ENCODE measurements around the gene HTR3D.
"Not testable (repeated sequence)": the region's sequence is repeated elsewhere in the genome, so short reads cannot be mapped to it uniquely, and the experiment has no call there.

The HTR3D gene

DNA sequence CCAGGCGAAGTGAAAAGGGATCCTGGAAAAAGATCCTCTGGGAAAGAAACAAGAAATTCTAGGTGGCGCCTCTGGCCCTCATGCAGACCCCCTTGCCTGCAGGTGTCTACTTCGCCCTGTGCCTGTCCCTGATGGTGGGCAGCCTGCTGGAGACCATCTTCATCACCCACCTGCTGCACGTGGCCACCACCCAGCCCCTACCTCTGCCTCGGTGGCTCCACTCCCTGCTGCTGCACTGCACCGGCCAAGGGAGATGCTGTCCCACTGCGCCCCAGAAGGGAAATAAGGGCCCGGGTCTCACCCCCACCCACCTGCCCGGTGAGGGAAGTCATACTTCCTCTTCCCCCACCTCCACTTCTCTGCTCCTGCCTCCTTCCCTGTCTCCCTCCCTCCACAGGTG is 6.8 kb downstream of the HTR3D start:
- not testable (repeated sequence) for H3K4me1 Mint-ChIP-seq, H3K27ac Mint-ChIP-seq, H3K36me3 Mint-ChIP-seq, H3K9me3 Mint-ChIP-seq, H3K4me3 Mint-ChIP-seq, H3K27me3 Mint-ChIP-seq

- H3K27me3 Mint-ChIP-seq: no peaks in the 10 kb centered on the region
- no peaks in the 10 kb centered on the region for H3K36me3 Mint-ChIP-seq
- no peaks in the 10 kb centered on the region for H3K4me1 Mint-ChIP-seq
- H3K27ac Mint-ChIP-seq: no peak overlapping the region
- no peak overlapping the region for H3K4me3 Mint-ChIP-seq
- H3K9me3 Mint-ChIP-seq: no peaks in the 10 kb centered on the region
Measured at GRCh38 chr3:184039414-184039813, 7.9 kb downstream of the HTR3D start.

- H3K27ac Mint-ChIP-seq: no peak overlapping the region
- H3K4me3 Mint-ChIP-seq: no peak overlapping the region
- H3K27me3 Mint-ChIP-seq: no peaks in the 10 kb centered on the region
- H3K4me1 Mint-ChIP-seq: no peaks in the 10 kb centered on the region
- no peaks in the 10 kb centered on the region for H3K9me3 Mint-ChIP-seq
- no peaks in the 10 kb centered on the region for H3K36me3 Mint-ChIP-seq
Measured at GRCh38 chr3:184040010-184040409, 8.5 kb downstream of the HTR3D start.

DNA sequence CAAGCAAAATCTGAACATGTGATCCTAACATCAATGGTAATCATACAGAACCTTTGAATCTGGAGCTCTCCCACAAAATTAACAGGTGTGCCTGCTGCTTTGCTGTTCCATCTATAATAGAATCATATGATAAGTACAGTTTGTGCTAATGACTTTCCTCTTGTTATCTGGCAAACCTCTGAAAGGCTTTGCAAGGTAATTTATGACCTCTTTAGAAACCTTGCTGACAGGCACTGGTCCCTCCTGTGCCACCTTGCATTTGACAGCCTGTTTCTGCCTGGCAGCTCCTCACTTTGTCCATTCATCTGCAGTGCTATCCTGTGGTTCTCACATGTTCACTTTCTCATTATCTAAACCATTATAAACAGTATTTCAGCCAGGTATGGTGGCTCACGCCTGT is 11.1 kb downstream of the HTR3D start:
- Mint-ChIP-seq H3K4me3 (no peak overlapping the region), H3K36me3 (no peaks in the 10 kb centered on the region), H3K27ac (no peak overlapping the region), H3K27me3 (no peaks in the 10 kb centered on the region), H3K4me1 (no peaks in the 10 kb centered on the region), H3K9me3 (no peaks in the 10 kb centered on the region)

DNA sequence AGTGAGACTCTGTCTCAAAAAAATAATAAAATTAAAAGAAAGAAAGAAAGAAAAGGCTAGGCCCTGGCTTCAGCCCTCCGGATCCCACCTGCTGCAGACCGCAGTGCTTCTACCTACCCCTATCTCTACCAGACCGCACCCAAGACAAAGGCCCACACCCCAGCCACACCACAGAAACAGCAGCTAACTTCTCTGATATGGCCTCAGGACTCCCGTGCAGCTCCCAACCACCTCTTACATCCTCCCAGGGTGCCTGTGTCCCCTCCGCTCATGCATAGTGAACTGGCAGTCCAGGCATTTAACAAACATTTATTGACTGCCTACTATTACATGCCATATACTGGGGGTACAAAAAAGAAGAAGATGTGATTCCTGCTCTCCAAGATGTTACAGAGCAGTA is 14.5 kb downstream of the HTR3D start:
- Mint-ChIP-seq H3K4me3 (no peak overlapping the region), H3K9me3 (no peaks in the 10 kb centered on the region), H3K4me1 (no peaks in the 10 kb centered on the region), H3K36me3 (no peaks in the 10 kb centered on the region), H3K27ac (no peak overlapping the region), H3K27me3 (no peaks in the 10 kb centered on the region)

DNA sequence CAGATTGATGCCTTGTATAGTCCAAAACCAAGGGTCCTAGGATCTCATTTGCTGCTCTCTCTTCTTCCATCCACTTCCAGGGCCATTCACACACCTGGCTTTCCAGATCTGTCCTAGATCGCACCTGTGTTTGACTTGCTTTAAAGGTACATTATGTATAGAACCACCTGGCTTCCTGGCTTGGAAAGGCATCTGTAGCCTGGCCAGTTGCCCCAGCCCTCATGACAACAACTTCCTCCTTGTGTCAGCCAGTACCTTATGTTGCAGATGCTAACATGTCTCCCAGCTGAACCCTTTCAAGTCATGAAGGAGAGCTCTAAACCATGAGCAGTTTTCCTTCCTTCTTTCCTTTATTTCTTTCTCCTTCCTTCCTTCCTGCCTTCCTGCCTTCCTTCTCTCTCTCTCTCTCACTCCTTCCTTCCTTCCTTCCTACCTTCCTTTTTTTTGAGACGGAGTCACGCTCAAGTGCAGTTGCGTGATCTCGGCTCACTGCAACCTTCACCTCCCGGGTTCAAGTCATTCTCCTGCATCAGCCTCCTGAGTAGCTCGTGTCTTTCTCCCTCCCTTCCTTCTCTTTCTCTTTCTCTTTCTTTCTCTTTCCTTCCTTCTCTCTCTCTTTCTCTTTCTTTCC is 18.8 kb downstream of the HTR3D start:
- no peaks in the 10 kb centered on the region for H3K4me1 Mint-ChIP-seq
- H3K27ac Mint-ChIP-seq: no peak overlapping the region
- no peak overlapping the region for H3K4me3 Mint-ChIP-seq
- no peaks in the 10 kb centered on the region for H3K9me3 Mint-ChIP-seq
- H3K36me3 Mint-ChIP-seq: no peaks in the 10 kb centered on the region
- H3K27me3 Mint-ChIP-seq: peaks cover 2% of the 10 kb centered on the region

DNA sequence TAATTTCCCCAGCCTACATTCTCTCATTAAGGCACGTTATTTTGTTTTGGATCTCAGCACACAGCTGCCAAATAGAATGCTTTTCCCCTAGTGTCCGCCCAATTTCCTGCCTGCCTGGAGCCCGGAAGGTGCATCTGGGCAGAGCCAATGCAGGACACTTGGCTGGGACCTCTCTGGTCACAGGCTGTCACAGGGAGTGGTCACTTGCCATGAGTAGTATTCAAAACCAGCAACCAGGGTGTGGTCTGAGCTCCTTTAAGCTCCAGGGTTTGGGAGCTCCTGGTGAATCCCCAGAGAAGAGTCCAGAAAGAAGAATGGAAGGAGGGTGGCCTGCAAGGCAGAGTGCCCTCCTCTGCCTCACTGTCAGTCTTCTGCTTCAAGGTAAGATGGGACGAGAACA is 21.2 kb downstream of the HTR3D start, which contains the start of gene HTR3C:
Gene HTR3C, plus strand, starts transcription at position 281 of the 400 bp plus-strand sequence. Its CDS starts 34 bp downstream, at position 315.
- Mint-ChIP-seq H3K27me3 (peaks cover 2% of the 10 kb centered on the region), H3K36me3 (no peaks in the 10 kb centered on the region), H3K27ac (no peak within 1 kb of the TSS), H3K4me1 (no peaks in the 10 kb centered on the region), H3K4me3 (no peak within 1 kb of the TSS), H3K9me3 (no peaks in the 10 kb centered on the region)

DNA sequence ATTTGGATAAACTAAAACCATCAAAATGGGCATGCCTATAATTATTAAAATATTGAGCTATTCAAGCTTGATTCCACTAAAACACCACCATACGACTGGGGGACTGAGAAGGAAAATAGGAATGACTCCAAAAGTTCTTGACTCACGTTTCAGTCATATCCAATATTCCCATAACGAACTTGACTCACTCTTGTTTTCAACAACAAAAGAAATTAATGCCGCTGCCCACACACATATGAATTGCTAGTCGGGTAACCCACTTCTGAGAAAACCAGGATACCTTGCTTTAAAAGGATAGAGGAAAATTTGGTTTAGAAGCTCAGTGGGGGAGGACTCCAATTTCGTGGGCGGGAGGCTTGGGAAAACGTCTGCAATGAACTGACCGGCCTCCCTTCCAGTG is 26.5 kb downstream of the HTR3D start:
- Mint-ChIP-seq H3K4me1 (no peaks in the 10 kb centered on the region), H3K9me3 (no peaks in the 10 kb centered on the region), H3K27me3 (no peaks in the 10 kb centered on the region), H3K27ac (no peak overlapping the region), H3K36me3 (no peaks in the 10 kb centered on the region), H3K4me3 (no peak overlapping the region)

DNA sequence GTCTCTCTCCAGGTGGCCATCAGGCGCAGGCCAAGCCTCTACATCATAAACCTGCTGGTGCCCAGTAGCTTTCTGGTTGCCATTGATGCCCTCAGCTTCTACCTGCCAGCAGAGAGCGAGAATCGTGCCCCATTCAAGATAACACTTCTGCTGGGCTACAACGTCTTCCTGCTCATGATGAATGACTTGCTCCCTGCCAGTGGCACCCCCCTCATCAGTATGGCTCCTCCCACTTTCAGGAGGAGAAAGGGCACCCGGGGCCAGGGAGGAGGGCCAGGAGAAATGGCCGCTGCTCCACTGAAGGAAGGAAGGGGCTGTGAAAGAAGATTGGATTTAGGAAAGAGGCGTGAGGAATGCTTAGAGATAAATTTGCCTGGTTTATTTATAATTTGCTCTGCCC is 27.9 kb downstream of the HTR3D start:
- Mint-ChIP-seq H3K4me3 (no peak overlapping the region), H3K9me3 (no peaks in the 10 kb centered on the region), H3K27ac (no peak overlapping the region), H3K36me3 (no peaks in the 10 kb centered on the region), H3K4me1 (no peaks in the 10 kb centered on the region), H3K27me3 (no peaks in the 10 kb centered on the region)

- H3K4me3 Mint-ChIP-seq: no peak overlapping the region
- no peaks in the 10 kb centered on the region for H3K36me3 Mint-ChIP-seq
- H3K27me3 Mint-ChIP-seq: no peaks in the 10 kb centered on the region
- H3K4me1 Mint-ChIP-seq: no peaks in the 10 kb centered on the region
- no peaks in the 10 kb centered on the region for H3K9me3 Mint-ChIP-seq
- H3K27ac Mint-ChIP-seq: no peak overlapping the region
Measured at GRCh38 chr3:184062637-184063036, 31.1 kb downstream of the HTR3D start.

- Mint-ChIP-seq H3K27ac (no peak overlapping the region), H3K27me3 (peaks cover 4% of the 10 kb centered on the region), H3K9me3 (peaks cover 7% of the 10 kb centered on the region), H3K4me3 (no peak overlapping the region), H3K36me3 (peaks cover 2% of the 10 kb centered on the region), H3K4me1 (no peaks in the 10 kb centered on the region)
Measured at GRCh38 chr3:184066211-184066610, 34.7 kb downstream of the HTR3D start.

DNA sequence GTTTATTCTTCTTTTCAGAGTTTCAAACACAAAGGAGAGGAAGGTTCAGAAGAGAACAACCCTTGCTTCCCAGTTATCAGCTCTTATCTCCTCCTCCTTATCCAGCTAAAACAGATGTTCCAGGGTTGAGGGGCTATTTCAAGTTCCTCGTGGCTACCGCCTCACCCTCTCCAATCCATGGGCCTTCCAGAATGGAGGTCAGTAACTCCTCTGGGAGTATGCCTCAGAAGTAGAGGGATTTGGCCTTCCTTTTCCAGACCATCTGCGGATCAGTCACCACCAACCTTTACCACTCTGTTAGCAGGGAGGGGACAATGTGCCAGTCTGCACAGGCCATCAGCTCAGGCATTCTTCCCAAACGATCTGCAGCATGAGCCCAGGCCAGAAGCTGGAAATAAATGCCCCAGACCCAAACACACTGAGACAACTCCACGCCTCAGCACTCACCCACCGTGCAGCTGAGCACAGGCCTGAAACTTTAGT is 36.1 kb downstream of the HTR3D start:
- peaks cover 4% of the 10 kb centered on the region for H3K27me3 Mint-ChIP-seq
- H3K4me1 Mint-ChIP-seq: no peaks in the 10 kb centered on the region
- H3K27ac Mint-ChIP-seq: no peak overlapping the region
- H3K4me3 Mint-ChIP-seq: no peak overlapping the region
- peaks cover 2% of the 10 kb centered on the region for H3K36me3 Mint-ChIP-seq
- peaks cover 7% of the 10 kb centered on the region for H3K9me3 Mint-ChIP-seq

DNA sequence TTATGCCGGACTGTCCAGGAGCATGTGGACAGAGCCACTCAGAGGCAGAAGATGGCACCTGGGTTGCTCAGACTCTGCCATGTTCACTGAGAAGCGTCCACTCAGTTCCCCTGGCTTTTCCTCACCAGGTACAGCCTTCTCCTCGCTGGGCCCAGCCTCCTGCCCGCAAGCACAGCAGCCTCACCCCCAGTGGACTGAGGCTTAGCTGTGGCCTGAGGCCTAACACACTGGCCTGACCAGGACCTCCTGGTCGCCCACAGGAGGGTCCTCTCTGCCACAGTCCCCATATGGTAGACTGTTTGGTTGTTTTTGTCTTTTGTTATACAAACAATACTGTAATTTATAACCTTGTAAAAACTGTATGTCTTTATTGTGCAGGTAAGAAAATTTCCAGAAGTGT is 36.8 kb downstream of the HTR3D start:
- H3K27me3 Mint-ChIP-seq: peaks cover 4% of the 10 kb centered on the region
- H3K4me1 Mint-ChIP-seq: no peaks in the 10 kb centered on the region
- H3K36me3 Mint-ChIP-seq: peaks cover 2% of the 10 kb centered on the region
- peaks cover 7% of the 10 kb centered on the region for H3K9me3 Mint-ChIP-seq
- no peak overlapping the region for H3K4me3 Mint-ChIP-seq
- H3K27ac Mint-ChIP-seq: no peak overlapping the region

- not testable (repeated sequence) for H3K4me1 Mint-ChIP-seq, H3K27me3 Mint-ChIP-seq, H3K36me3 Mint-ChIP-seq, H3K27ac Mint-ChIP-seq, H3K9me3 Mint-ChIP-seq, H3K4me3 Mint-ChIP-seq
Measured at GRCh38 chr3:184071142-184071541, 39.6 kb downstream of the HTR3D start.

DNA sequence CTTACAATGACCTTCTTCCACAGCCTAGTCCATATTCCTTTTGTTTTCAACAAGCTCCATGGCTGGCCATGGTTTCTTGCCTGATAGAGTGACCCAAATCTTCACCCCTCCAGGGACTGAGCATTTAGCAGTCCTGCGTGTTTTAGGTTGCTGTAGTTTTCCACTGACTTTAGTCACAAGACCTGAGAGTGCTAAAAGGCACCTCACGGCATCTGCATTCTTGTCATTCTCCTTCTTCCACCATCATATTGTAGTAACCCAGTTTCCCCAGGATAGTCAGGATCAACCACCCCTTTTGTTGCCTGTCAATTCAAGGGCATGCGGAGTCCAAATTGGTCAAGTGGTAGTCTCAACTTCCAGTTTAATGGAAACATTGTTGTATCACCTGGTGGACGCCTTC is 42.1 kb downstream of the HTR3D start:
- no peak overlapping the region for H3K27ac Mint-ChIP-seq
- no peaks in the 10 kb centered on the region for H3K4me1 Mint-ChIP-seq
- peaks cover 4% of the 10 kb centered on the region for H3K27me3 Mint-ChIP-seq
- peaks cover 7% of the 10 kb centered on the region for H3K9me3 Mint-ChIP-seq
- H3K4me3 Mint-ChIP-seq: no peak overlapping the region
- peaks cover 2% of the 10 kb centered on the region for H3K36me3 Mint-ChIP-seq

GRCh38 chr3:184075901-184076300 is 44.4 kb downstream of the HTR3D start:
- Mint-ChIP-seq H3K36me3 (no peaks in the 10 kb centered on the region), H3K4me1 (no peaks in the 10 kb centered on the region), H3K27me3 (no peaks in the 10 kb centered on the region), H3K27ac (no peak overlapping the region), H3K4me3 (no peak overlapping the region), H3K9me3 (peaks cover 2% of the 10 kb centered on the region)

- no peak overlapping the region for H3K27ac Mint-ChIP-seq
- no peak overlapping the region for H3K4me3 Mint-ChIP-seq
- H3K9me3 Mint-ChIP-seq: no peaks in the 10 kb centered on the region
- no peaks in the 10 kb centered on the region for H3K36me3 Mint-ChIP-seq
- no peaks in the 10 kb centered on the region for H3K27me3 Mint-ChIP-seq
- no peaks in the 10 kb centered on the region for H3K4me1 Mint-ChIP-seq
Measured at GRCh38 chr3:184077881-184078280, 46.3 kb downstream of the HTR3D start.
